GM21390 (cell line): Measurements from ENCODE around the gene NPAS2.

Source experiments
- ATAC-seq: cut with Tn5 transposase; IDR thresholded peaks from one replicate; pipeline ENCODE4 v1.9.1; 2021; ENCODE audit not compliant: unreplicated experiment

NPAS2 gene

GRCh38 chr2:100987974-100988373 lies 168.0 kb downstream of the NPAS2 start:
- no peak for ATAC-seq

DNA sequence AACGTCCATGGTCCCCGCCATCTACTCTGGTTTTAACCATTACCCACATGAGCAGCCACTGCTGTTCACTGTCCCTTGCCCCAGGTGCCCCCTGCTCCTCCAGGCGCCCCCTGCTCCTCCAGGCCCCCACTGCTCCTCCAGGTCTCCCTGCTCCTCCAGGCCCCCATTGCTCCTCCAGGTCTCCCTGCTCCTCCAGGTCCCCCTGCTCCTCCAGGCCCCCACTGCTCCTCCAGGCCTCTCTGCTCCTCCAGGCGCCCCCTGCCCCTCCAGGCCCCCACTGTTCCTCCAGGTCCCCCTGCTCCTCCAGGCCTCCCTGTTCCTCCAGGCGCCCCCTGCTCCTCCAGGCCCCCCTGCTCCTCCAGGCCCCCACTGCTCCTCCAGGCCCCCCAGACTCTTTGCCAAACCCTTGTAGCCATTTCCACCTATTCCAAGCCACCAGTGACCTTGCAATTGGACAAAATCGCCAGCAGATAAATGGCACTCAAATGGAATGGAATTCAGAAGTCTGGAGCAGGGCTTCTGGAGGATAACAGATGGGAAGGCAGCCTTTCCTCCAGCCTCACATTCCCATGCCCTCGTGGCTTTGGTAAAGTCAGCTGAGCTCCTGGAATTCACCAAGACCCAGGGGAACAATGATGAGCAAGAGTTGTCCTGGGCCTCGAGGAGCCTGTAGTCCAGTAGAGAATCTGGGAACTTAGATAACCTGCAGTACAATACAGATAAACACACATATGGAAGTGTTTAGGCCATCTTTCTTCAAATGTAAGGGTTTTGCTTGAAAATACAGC lies 168.9 kb downstream of the NPAS2 start:
- ATAC-seq, result no peak

DNA sequence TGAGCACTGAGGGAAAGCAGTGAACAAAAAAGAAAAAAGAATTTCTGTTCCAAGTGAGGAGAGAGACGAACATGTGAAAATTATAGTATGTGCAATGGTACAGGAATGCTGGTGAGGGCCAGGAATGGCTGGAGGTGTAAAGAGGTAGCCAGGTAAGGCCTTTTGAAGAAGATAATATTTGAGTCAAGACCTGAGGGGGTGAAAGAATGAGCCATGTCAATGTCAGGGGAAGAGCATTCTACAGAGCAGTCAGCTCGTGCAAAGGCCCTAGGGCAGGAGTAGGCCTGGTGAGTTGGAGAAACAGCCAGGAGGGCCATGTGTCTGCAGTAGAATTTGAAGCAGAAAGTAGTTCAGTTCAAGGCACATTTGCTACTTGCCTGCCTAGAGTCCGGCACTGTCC lies 169.7 kb downstream of the NPAS2 start:
- ATAC-seq, result no peak

DNA sequence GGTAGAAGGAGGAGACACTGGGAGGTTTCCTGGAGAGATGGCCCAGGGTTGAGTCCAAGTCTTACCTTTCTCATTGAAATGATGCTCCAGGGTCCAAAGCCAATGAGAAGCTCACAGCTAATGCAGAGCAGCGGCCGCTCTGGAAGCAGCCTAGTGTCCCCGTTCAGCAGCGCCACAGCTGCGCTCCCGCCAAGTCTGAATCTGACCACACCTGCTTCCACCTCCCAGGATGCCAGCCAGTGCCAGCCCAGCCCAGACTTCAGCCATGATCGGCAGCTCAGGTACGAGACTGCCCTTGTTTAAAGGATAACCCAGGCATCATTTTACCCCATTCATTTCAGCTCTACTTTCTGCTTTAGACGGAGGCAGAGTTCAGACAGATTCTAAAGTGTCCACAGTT lies 170.2 kb downstream of the NPAS2 start:
- no peak for ATAC-seq

- ATAC-seq, result no peak
These were observed 170.9 kb downstream of the NPAS2 start for GRCh38 chr2:100990650-100991403.

DNA sequence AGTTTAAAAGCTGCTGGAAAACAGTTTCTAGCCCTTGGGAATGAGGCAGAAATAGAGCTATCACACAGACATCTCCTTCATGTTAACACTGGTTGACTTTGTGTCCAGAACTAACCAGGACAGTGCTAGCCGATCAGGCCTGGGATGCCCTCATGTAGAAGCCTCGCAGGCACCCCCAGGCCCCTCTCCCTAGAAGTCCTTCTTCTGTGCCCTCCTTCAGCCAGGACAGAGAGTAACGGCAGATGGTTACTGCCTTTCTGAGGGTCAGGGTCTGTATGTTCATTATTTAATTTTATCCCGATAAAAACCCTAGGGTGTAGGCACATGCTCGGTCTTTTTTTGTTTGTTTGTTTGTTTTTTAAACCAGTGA lies 171.4 kb downstream of the NPAS2 start:
- ATAC-seq, result no peak

GRCh38 chr2:100992262-100992661 lies 172.3 kb downstream of the NPAS2 start:
- no peak for ATAC-seq

DNA sequence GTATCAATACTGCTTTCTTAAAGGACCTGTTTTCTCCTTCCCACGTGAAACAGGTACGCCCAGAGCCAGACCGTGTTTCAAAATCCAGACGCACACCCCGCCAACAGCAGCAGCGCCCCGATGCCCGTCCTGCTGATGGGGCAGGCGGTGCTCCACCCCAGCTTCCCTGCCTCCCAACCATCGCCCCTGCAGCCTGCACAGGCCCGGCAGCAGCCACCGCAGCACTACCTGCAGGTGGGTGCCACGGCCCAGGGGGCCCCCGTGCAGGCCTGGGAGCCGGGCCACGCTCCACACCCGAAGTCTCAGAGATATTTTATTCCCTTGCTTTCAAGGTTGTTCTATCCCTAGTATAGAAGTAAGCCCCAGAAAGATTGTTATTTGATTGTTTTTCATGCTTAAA lies 173.4 kb downstream of the NPAS2 start:
- no peak for ATAC-seq

DNA sequence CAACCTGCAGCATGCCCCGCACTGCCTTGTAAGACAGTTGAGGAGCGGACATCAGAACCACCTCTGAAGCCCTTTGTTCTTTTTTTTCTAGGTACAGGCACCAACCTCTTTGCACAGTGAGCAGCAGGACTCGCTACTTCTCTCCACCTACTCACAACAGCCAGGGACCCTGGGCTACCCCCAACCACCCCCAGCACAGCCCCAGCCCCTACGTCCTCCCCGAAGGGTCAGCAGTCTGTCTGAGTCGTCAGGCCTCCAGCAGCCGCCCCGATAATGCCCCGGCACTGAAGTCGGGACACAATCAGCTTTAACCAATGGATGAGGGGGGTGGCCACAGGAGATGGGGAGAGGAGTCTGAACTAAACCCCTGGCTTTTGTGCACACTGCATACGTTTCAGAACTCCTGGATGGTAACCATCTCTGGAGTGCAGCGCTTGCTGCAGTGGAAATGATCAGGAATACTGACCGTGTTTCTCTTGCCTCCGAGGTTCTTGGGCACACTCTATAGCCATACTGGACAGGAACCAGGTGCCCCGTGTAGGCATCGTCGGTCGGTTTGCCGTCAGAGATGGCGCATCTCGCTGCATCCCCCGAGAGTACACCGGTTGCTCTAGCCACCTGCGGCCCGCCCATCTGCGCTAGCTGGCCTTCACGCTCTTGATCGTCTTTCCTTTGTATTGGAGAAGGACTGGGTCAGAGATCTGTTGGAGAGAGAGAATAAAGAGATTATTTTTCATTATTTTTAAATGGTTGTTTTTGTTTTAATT lies 175.6 kb downstream of the NPAS2 start:
- ATAC-seq, result no peak

DNA sequence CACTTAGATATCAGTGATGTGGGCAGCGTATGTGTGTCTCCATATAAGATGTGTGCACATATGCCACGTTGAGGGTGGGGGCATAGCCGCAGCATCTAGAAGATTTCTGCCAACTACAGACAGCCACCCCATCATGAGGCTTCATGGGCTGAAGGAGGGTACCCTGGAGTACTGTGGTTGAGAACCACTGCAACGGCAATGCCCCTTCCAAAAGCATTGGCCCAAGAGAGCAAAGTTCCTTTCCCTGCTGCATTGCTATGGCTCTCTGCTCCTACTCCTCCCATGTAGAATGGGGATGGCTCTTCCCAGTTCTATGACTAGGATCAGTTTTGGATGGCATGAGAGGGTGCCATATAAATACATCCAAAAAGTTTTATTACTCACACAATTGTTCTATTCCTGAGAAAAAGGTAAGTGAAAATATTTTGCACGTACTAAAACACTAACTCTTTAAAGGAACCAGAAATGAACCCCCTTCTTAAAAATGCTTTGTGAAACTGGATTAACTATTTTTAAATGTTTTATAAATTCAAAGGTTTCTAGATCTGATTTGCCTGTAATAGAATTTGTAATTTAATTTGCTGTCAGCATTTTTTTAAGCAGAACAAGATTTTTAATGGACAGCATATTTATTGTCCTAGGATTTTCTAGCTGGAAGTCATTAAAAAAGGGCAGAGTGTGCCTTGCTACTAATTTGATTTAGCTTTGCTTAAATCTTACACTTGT lies 177.7 kb downstream of the NPAS2 start:
- no peak for ATAC-seq

- ATAC-seq, result no peak
These were observed 178.3 kb downstream of the NPAS2 start for GRCh38 chr2:100998235-100998573.

GRCh38 chr2:100999995-101000394 lies 180.1 kb downstream of the NPAS2 start:
- no peak for ATAC-seq

DNA sequence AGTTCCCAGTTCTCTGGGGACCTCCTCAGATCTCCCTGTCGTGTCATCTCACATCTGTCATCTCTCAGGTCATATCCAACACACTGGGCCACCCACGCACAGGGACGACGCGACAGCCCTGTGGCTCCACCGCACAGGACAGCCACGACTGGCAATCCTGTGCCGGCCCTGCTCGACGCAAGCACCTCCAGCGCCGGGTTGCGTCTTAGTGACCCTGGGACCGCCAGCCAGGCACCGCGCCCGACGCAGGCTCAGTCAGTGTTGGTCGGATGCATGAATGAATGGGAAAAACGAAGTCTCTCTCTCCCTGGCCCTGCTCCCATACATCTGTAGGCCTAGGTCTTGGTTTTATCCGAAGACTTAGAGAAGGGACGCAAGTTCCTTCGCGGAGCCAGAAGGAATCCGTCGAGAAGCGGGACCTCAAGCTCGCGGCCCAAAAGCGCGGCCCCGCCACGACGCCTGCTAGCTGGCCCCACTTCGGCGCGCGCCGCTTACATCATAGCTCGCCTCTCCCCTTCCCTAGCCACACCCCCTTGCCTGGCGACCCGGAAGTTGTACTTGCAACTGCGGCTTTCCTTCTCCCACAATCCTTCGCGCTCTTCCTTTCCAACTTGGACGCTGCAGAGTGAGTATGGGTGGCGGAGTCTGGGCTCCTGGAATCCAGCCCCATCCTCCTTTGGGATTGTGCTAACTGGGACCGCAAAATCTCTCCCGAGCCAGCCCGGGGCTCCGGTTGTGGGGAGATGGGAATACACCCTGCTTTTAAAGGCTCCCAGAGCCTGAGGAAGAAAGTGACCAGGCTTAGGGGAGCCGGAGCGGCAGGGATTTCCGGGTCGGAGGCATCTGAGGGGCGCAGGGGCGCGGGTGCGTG lies 182.0 kb downstream of the NPAS2 start, which contains the start of gene RPL31:
TSS of gene RPL31 (plus strand) at position 599 of the 871 bp plus-strand sequence. CDS start 413 bp downstream, outside the sequence.
- peak; percentile 96 for ATAC-seq

DNA sequence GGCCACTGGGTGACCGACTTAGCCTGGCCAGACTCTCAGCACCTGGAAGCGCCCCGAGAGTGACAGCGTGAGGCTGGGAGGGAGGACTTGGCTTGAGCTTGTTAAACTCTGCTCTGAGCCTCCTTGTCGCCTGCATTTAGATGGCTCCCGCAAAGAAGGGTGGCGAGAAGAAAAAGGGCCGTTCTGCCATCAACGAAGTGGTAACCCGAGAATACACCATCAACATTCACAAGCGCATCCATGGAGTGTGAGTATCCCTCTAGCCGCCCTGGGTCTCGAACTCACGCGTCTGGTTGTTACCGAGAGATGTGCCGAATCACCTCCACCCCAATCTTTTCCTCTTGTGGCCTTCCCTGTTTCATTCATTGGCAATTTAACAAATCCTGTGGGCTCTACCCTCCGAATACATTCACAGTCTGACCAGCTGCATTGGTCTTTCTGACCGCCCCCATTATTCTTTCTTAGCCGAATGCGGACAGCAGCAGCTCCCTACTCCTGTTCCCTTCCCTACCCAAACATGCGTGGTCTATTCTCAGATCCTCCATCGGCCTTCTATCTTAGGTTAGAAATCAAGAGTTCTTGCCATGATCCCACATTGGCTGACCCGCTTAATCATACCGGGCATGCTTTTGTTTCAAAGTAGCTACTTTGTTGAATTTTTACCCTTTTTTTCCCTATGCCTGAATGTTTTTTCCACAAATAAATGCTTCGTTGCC lies 182.8 kb downstream of the NPAS2 start:
- no peak for ATAC-seq

- ATAC-seq, result no peak
These were observed 183.4 kb downstream of the NPAS2 start for GRCh38 chr2:101003278-101003775.

DNA sequence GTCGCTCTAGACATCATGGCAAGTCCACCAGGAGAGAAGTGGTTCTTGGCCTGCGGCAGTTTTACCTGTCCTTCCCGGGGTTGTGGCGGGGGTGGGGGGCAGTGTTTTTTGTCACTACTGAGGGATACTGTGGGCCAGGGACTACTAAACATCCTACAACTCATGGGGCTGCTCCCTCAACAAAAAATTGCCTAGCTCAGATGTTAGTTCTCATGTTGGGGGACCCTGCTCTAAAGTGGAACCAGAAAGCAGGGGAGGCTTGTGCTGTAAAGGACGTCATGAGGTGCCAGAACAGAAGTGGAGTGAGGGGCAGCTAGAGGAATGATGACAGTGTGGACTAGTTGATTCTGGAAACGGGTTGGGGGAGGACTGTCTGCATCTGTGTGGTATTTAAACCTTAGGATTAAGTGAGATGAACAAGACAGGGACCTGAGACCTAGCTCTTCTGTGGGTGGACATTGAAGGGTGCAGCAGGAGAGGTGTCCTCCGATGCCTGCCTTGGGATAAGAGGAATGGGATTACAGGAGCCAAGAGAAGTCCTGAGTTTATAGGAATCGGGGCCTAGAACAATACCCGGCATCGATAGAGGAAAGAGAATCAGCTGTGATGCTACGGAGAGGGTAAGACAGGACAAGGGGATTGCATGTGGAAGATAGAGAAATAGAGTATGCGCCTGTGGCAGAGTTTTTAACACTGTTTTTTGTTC lies 184.8 kb downstream of the NPAS2 start:
- ATAC-seq, result no peak

DNA sequence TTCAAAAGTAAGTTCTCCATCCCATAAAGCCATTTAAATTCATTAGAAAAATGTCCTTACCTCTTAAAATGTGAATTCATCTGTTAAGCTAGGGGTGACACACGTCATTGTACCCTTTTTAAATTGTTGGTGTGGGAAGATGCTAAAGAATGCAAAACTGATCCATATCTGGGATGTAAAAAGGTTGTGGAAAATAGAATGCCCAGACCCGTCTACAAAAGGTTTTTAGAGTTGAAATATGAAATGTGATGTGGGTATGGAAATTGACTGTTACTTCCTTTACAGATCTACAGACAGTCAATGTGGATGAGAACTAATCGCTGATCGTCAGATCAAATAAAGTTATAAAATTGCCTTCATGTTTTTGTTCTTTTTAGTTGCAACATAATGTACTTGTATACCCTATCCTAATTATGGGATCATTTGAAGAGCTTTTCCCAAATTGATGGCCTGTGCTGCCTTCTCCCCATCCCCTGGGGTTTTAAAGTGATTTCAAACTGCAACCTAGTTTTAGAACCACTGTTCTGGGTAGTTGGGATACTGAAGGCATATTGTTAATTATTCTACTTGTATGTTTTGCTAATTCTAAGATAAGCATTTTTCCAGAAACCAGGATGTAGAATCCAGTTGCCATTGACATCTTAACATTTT lies 186.3 kb downstream of the NPAS2 start:
- ATAC-seq, result no peak
